HG03354 (cell line): ENCODE results near the gene NDUFAF5.

ENCODE experiments used
- ATAC-seq: cut with Tn5 transposase; IDR thresholded peaks from one replicate; pipeline ENCODE4 v1.9.1; 2021; ENCODE audit warnings: mild to moderate bottlenecking; ENCODE audit not compliant: unreplicated experiment, poor library complexity, severe bottlenecking

NDUFAF5 gene

GRCh38 chr20:13863244-13863643 is 78.4 kb downstream of the NDUFAF5 start:
- ATAC-seq, result no peak

GRCh38 chr20:13865156-13865555 is 80.3 kb downstream of the NDUFAF5 start:
- ATAC-seq, result no peak

- no peak for ATAC-seq
Observed at GRCh38 chr20:13865791-13866351, 81.0 kb downstream of the NDUFAF5 start.

GRCh38 chr20:13868331-13868730 is 83.5 kb downstream of the NDUFAF5 start:
- ATAC-seq, result no peak

- ATAC-seq, result no peak
Observed at GRCh38 chr20:13870170-13870748, 85.4 kb downstream of the NDUFAF5 start.
